ENCODE results near the gene SPAG6.

Gene SPAG6

GRCh38 chr10:22318772-22319171 is 26.5 kb upstream of the SPAG6 start:
- H3K4me3 ChIP-seq (ENCODE audit: low read length): no peak overlapping the region
- TF ChIP-seq CTCF (conservative IDR thresholded peaks at IDR 0.05; ENCODE audit: low read depth, low read length): no peak
- DNase-seq (ENCODE audit: low read depth): no peak

GRCh38 chr10:22319547-22319979 is 25.7 kb upstream of the SPAG6 start:
- no peak for TF ChIP-seq CTCF (conservative IDR thresholded peaks at IDR 0.05; ENCODE audit: low read depth, low read length)

GRCh38 chr10:22319980-22320558 is 25.2 kb upstream of the SPAG6 start:
- H3K4me3 ChIP-seq (ENCODE audit: low read length): peak overlapping the region; percentile 50
- DNase-seq (ENCODE audit: low read depth): no peak
- no peak for TF ChIP-seq CTCF (conservative IDR thresholded peaks at IDR 0.05; ENCODE audit: low read depth, low read length)

More at GRCh38 chr10:22319547-22319979, 25.7 kb upstream of the SPAG6 start:
- DNase-seq (ENCODE audit: low read depth): no peak
- no peak overlapping the region for H3K4me3 ChIP-seq (ENCODE audit: low read length)

GRCh38 chr10:22320591-22321155 is 24.6 kb upstream of the SPAG6 start, which contains the start of gene BMI1:
Gene BMI1, plus strand, starts transcription at chr10:22321099. Its CDS starts 5,351 bp downstream, at chr10:22326450.
- no peak for DNase-seq (ENCODE audit: low read depth)
- no peak for TF ChIP-seq CTCF (conservative IDR thresholded peaks at IDR 0.05; ENCODE audit: low read depth, low read length)
- peak within 1 kb of the TSS; percentile 66 for H3K4me3 ChIP-seq (ENCODE audit: low read length)

GRCh38 chr10:22321156-22321923 is 24.0 kb upstream of the SPAG6 start:
- no peak for TF ChIP-seq CTCF (conservative IDR thresholded peaks at IDR 0.05; ENCODE audit: low read depth, low read length)
- peak overlapping the region; percentile 62 for H3K4me3 ChIP-seq (ENCODE audit: low read length)
- DNase-seq (ENCODE audit: low read depth): no peak

- no peak for DNase-seq (ENCODE audit: low read depth)
- peak overlapping the region; percentile 66 for H3K4me3 ChIP-seq (ENCODE audit: low read length)
Measured at GRCh38 chr10:22321924-22322640, 23.2 kb upstream of the SPAG6 start.

More at GRCh38 chr10:22321924-22322640, 23.2 kb upstream of the SPAG6 start:
- no peak for TF ChIP-seq CTCF (conservative IDR thresholded peaks at IDR 0.05; ENCODE audit: low read depth, low read length)
